Measurements from ENCODE around the gene FAM170B.

FAM170B gene

GRCh38 chr10:49113741-49114141, 20.1 kb downstream of the FAM170B start:
- H3K9ac ChIP-seq, result no peak overlapping the region
- no peaks in the 10 kb centered on the region for H3K9me3 ChIP-seq (ENCODE audit: control insufficient read depth, low read length)
- H3K36me3 ChIP-seq (ENCODE audit: control insufficient read depth, insufficient read depth, low read length), result no peaks in the 10 kb centered on the region
- H2AFZ ChIP-seq, result peak overlapping the region; percentile 17
- no peak overlapping the region for H3K4me3 ChIP-seq (ENCODE audit: low read depth, low read length)
- peaks cover 34% of the 10 kb centered on the region for H3K79me2 ChIP-seq
- no peaks in the 10 kb centered on the region for H3K27me3 ChIP-seq (ENCODE audit: control insufficient read depth, insufficient read depth, low read length)
- H3K4me2 ChIP-seq (ENCODE audit: low read length), result no peak overlapping the region
- H3K27ac ChIP-seq, result peak overlapping the region; percentile 75
- peaks cover 49% of the 10 kb centered on the region for H3K4me1 ChIP-seq
- no peak for TF ChIP-seq CTCF (IDR thresholded peaks at IDR 0.05)

GRCh38 chr10:49112851-49113250, 21.0 kb downstream of the FAM170B start:
- no peak for TF ChIP-seq CTCF (IDR thresholded peaks at IDR 0.05)
- H3K27ac ChIP-seq, result no peak overlapping the region
- no peak overlapping the region for H3K4me3 ChIP-seq (ENCODE audit: low read depth, low read length)
- no peaks in the 10 kb centered on the region for H3K36me3 ChIP-seq (ENCODE audit: control insufficient read depth, insufficient read depth, low read length)
- H3K27me3 ChIP-seq (ENCODE audit: control insufficient read depth, insufficient read depth, low read length), result no peaks in the 10 kb centered on the region
- H3K4me1 ChIP-seq, result peaks cover 41% of the 10 kb centered on the region
- H3K4me2 ChIP-seq (ENCODE audit: low read length), result no peak overlapping the region
- H3K9ac ChIP-seq, result no peak overlapping the region
- no peaks in the 10 kb centered on the region for H3K9me3 ChIP-seq (ENCODE audit: control insufficient read depth, low read length)
- H2AFZ ChIP-seq, result no peak overlapping the region
- peaks cover 39% of the 10 kb centered on the region for H3K79me2 ChIP-seq

GRCh38 chr10:49112098-49112497, 21.7 kb downstream of the FAM170B start:
- Histone ChIP-seq H3K27ac (no peak overlapping the region), H3K4me3 (ENCODE audit: low read depth, low read length) (no peak overlapping the region)

GRCh38 chr10:49111320-49111698, 22.5 kb downstream of the FAM170B start:
- Histone ChIP-seq H3K4me1 (peaks cover 34% of the 10 kb centered on the region), H3K4me2 (ENCODE audit: low read length) (no peak overlapping the region), H3K4me3 (ENCODE audit: low read depth, low read length) (no peak overlapping the region), H3K27me3 (ENCODE audit: control insufficient read depth, insufficient read depth, low read length) (no peaks in the 10 kb centered on the region), H3K36me3 (ENCODE audit: control insufficient read depth, insufficient read depth, low read length) (no peaks in the 10 kb centered on the region), H3K9me3 (ENCODE audit: control insufficient read depth, low read length) (no peaks in the 10 kb centered on the region), H3K79me2 (peaks cover 46% of the 10 kb centered on the region), H3K27ac (no peak overlapping the region), H3K9ac (no peak overlapping the region), H2AFZ (no peak overlapping the region)
- TF ChIP-seq CTCF (IDR thresholded peaks at IDR 0.05), result no peak

More at GRCh38 chr10:49112098-49112497, 21.7 kb downstream of the FAM170B start:
- Histone ChIP-seq H3K9ac (no peak overlapping the region), H3K4me2 (ENCODE audit: low read length) (no peak overlapping the region), H3K9me3 (ENCODE audit: control insufficient read depth, low read length) (no peaks in the 10 kb centered on the region), H3K4me1 (peaks cover 35% of the 10 kb centered on the region), H3K36me3 (ENCODE audit: control insufficient read depth, insufficient read depth, low read length) (no peaks in the 10 kb centered on the region), H3K27me3 (ENCODE audit: control insufficient read depth, insufficient read depth, low read length) (no peaks in the 10 kb centered on the region), H3K79me2 (peaks cover 40% of the 10 kb centered on the region), H2AFZ (no peak overlapping the region)
- TF ChIP-seq CTCF (IDR thresholded peaks at IDR 0.05), result no peak

GRCh38 chr10:49110684-49111319, 23.0 kb downstream of the FAM170B start:
- Histone ChIP-seq H3K4me2 (ENCODE audit: low read length) (no peak overlapping the region), H3K27me3 (ENCODE audit: control insufficient read depth, insufficient read depth, low read length) (no peaks in the 10 kb centered on the region), H2AFZ (no peak overlapping the region), H3K79me2 (peaks cover 46% of the 10 kb centered on the region), H3K9me3 (ENCODE audit: control insufficient read depth, low read length) (no peaks in the 10 kb centered on the region), H3K27ac (no peak overlapping the region), H3K36me3 (ENCODE audit: control insufficient read depth, insufficient read depth, low read length) (no peaks in the 10 kb centered on the region), H3K4me3 (ENCODE audit: low read depth, low read length) (no peak overlapping the region), H3K4me1 (peaks cover 29% of the 10 kb centered on the region), H3K9ac (no peak overlapping the region)
- TF ChIP-seq CTCF (IDR thresholded peaks at IDR 0.05), result no peak

Data from parathyroid adenoma (tissue), 2 donors.